HepG2 (cell line): ENCODE results near the gene LRP2. TPM values are rescaled to one million over a fixed set of nuclear protein-coding genes. Genes with fewer than 3 reads are reported as not detected.
A peak's percentile ranks its signal among the peaks of the same experiment; 100 is the strongest.

Experiments
- ATAC-seq: fragments of 200-7000 bp; cut with Tn5 transposase; 3 replicates; pipeline ENCODE4 v1.9.1; 2020; ENCODE audit warnings: mild to moderate bottlenecking, moderate library complexity
- BruUV-seq: library from RNA; stranded (reverse); fragments of 400-500 nt; replicated peaks from 2 replicates; lab custom pipeline; 2021; lab: Mats Ljungman, UMichigan
- CTCF ChIA-PET: fragments of 300-600 bp; formaldehyde crosslinking; extraction: SDS; loops from one replicate; lab custom pipeline; 2021; ENCODE audit warnings: low total read pairs, inconsistent platforms, low intra/inter-chr PET ratio; lab: Yijun Ruan, JAX
- POLR2A ChIA-PET: fragments of 350-600 bp; sonication (Branson Sonifier 250); formaldehyde crosslinking; loops from one replicate; lab custom pipeline; 2020; ENCODE audit warnings: antibody characterized with exemption, inconsistent platforms; lab: Yijun Ruan, JAX
- DNase-seq: peaks from one replicate; pipeline ENCODE4 v3.0.0-alpha.2; 2015; ENCODE audit warnings: low spot score
- FAIRE-seq: peaks from 3 replicates; lab custom pipeline; 2011; peaks lifted over from hg19 to GRCh38; lab: Jason Lieb, UNC
- H2AFZ ChIP-seq: one replicate; pipeline ENCODE4 v1.6.1; 2011; ENCODE audit warnings: low read length, inconsistent platforms
- H3K27ac ChIP-seq: fragments of 300-600 bp; 3 replicates; pipeline ENCODE4 v1.8.0; 2011; ENCODE audit warnings: mixed run types, mild to moderate bottlenecking, mixed read lengths, low read length, inconsistent platforms; ENCODE audit not compliant: insufficient read depth; ENCODE audit errors: extremely low read length
- H3K27me3 ChIP-seq, 2 experiments: fragments of 200-600 bp in 1 of 2; 2 replicates in 1 of 2; 3 replicates in 1 of 2; pipeline versions ENCODE4 v1.6.0 to v1.8.0; 2011; ENCODE audit warnings: low read length in 2 of 2, mild to moderate bottlenecking in 2 of 2, moderate library complexity in 2 of 2, inconsistent platforms in 1 of 2; ENCODE audit not compliant: insufficient read depth in 2 of 2, control insufficient read depth in 1 of 2
- H3K36me3 ChIP-seq, 2 experiments: fragments of 200-600 bp in 1 of 2; replicated peaks in 1 of 2; 2 replicates in 1 of 2; 3 replicates in 1 of 2; pipeline versions ENCODE4 v1.5.1 to v1.8.0; 2011; ENCODE audit warnings: low read length in 2 of 2, inconsistent platforms in 1 of 2; ENCODE audit not compliant: insufficient read depth in 2 of 2, control insufficient read depth in 1 of 2
- H3K4me1 ChIP-seq: 2 replicates; pipeline ENCODE4 v1.5.1; 2012; ENCODE audit warnings: low read length, inconsistent platforms; ENCODE audit not compliant: insufficient read depth
- H3K4me2 ChIP-seq: 2 replicates; pipeline ENCODE4 v1.6.0; 2011; ENCODE audit warnings: low read depth, low read length, inconsistent platforms
- H3K4me3 ChIP-seq, 3 experiments: fragments of 200-600 bp in 1 of 3; sonication (generic), shearing (Covaris generic) in 1 of 3; replicated peaks in 1 of 3; 2 replicates each; pipeline ENCODE4 v1.5.1; 2011 to 2016; ENCODE audit warnings: low read length in 3 of 3, inconsistent platforms in 2 of 3, low read depth in 2 of 3, mild to moderate bottlenecking in 2 of 3, control low read depth in 1 of 3, mixed read lengths in 1 of 3; ENCODE audit not compliant: insufficient read depth in 1 of 3
- H3K79me2 ChIP-seq: one replicate; pipeline ENCODE4 v1.6.1; 2011; ENCODE audit warnings: low read length, inconsistent platforms; ENCODE audit not compliant: insufficient read depth
- H3K9ac ChIP-seq: 2 replicates; pipeline ENCODE4 v1.6.0; 2011; ENCODE audit warnings: mild to moderate bottlenecking, low read depth, low read length, inconsistent platforms; ENCODE audit not compliant: insufficient read depth
- H3K9me3 ChIP-seq: 2 replicates; pipeline ENCODE4 v1.5.1; 2012; ENCODE audit warnings: mild to moderate bottlenecking, low read length
- H4K20me1 ChIP-seq: 2 replicates; pipeline ENCODE4 v1.6.0; 2011; ENCODE audit warnings: inconsistent platforms, mild to moderate bottlenecking, low read length, moderate library complexity; ENCODE audit not compliant: insufficient read depth
- CEBPB ChIP-seq: IDR thresholded peaks from 2 replicates; pipeline ENCODE4 v1.6.1; 2011; ENCODE audit warnings: low read depth, low read length, improper control_type of control experiment, borderline replicate concordance
- CEBPG ChIP-seq: IDR thresholded peaks from 2 replicates; pipeline ENCODE4 v1.6.1; 2016
- FOXO4 ChIP-seq: sonication (generic); formaldehyde crosslinking; conservative IDR thresholded peaks from 2 replicates; pipeline ENCODE4 v1.8.1; 2023; ENCODE audit warnings: missing genetic modification reagents
- TERF1 ChIP-seq: sonication (generic); formaldehyde crosslinking; IDR thresholded peaks from 2 replicates; pipeline ENCODE4 v1.8.0; 2022; ENCODE audit warnings: mild to moderate bottlenecking, missing genetic modification reagents, moderate library complexity
- ZNF343 ChIP-seq: sonication (generic); formaldehyde crosslinking; IDR thresholded peaks from 2 replicates; pipeline ENCODE4 v1.4.0; 2020; ENCODE audit warnings: mild to moderate bottlenecking, missing genetic modification reagents
- WGBS: methylation state at CpG from one replicate; pipeline ENCODE4 v1.1.6; 2017; ENCODE audit warnings: low lambda C conversion rate; 5-methylcytosine and 5-hydroxymethylcytosine counted together
- in situ Hi-C: cut with HindIII; loops from 2 replicates; pipeline ENCODE4 v1.10.0; 2017; ENCODE audit warnings: low pct_unique_long_range_greater_than_20kb; ENCODE audit not compliant: extremely low pct_ligation_motif_present
- intact Hi-C: fragments of 100-400 bp; cut with micrococcal nuclease; formaldehyde crosslinking; loops from one replicate; pipeline ENCODE4 v1.10.0; 2022; ENCODE audit not compliant: unreplicated experiment
- polyA plus RNA-seq, 8 experiments: library from polyadenylated mRNA; depleted of rRNA in 3 of 8; stranded (reverse) in 7 of 8; unstranded in 1 of 8; fragments of >200 nt; fragmentation: Illumina TruSeq in 4 of 8; extraction: Trizol in 4 of 8; gene quantifications; 2 replicates each; pipeline versions ENCODE4 v1.2.1 to v1.2.3, GENCODE V29; 2011 to 2016; ENCODE audit warnings: low read depth in 4 of 8, missing spikeins in 1 of 8, mixed read lengths in 1 of 8; ENCODE audit not compliant: insufficient read depth in 1 of 8
- total RNA-seq, 5 experiments: library from RNA; depleted of rRNA; stranded (reverse); fragments of >200 nt; fragmentation: Illumina TruSeq; extraction: Trizol; gene quantifications; 2 replicates each; pipeline ENCODE4 v1.2.3, GENCODE V29; 2016; ENCODE audit warnings: low read depth in 1 of 5

LRP2 gene
- total and polyA plus RNA-seq, 2 of the 13 experiments (the other 11 are each of a cell fraction or from before 2014, with no cell fraction given), result 0.03 to 0.15 TPM

- TF ChIP-seq TERF1 (CRISPR knock-in tag) (no peak), ZNF343 (CRISPR knock-in tag) (no peak)
- TF ChIP-seq, all 625 proteins: peak for 0
Observed at GRCh38 chr2:169259402-169259801, 102.9 kb downstream of the LRP2 start (continued).

- H3K4me3 ChIP-seq, result no peak overlapping the region
- no peaks in the 10 kb centered on the region for H3K79me2 ChIP-seq
- DNase-seq (no peak), FAIRE-seq (no peak), ATAC-seq (no peak)
- in situ Hi-C loops (no loop called here), intact Hi-C loops (no loop called here)
- no peaks in the 10 kb centered on the region for H3K9me3 ChIP-seq
- WGBS, result 2% methylated on average over 3 of the region's 3 CpGs
- H3K4me1 ChIP-seq, result no peaks in the 10 kb centered on the region
- no peaks in the 10 kb centered on the region for H3K36me3 ChIP-seq
- no peak overlapping the region for H2AFZ ChIP-seq
- H3K27ac ChIP-seq, result no peak overlapping the region
- H4K20me1 ChIP-seq, result no peaks in the 10 kb centered on the region
- no peak overlapping the region for H3K9ac ChIP-seq
- peaks cover 0 to 4% of the 10 kb centered on the region in 2 experiments; a peak in 2 of 5 replicates for H3K27me3 ChIP-seq
- no peak overlapping the region for H3K4me2 ChIP-seq
- BruUV-seq, result no TSS peak
- TF ChIP-seq CEBPG (CRISPR knock-in tag) (0 out of 2 replicates have a peak, but pooled peaks have one; percentile 14), FOXO4 (no peak), CEBPB (peak; percentile 79; the same call in 1 of the 2 replicates)
- POLR2A ChIA-PET, result no interaction called here
- CTCF ChIA-PET, result no interaction called here
Observed at GRCh38 chr2:169258045-169258601, 104.2 kb downstream of the LRP2 start.
